ENCODE data around the gene MFSD11.

DNA sequence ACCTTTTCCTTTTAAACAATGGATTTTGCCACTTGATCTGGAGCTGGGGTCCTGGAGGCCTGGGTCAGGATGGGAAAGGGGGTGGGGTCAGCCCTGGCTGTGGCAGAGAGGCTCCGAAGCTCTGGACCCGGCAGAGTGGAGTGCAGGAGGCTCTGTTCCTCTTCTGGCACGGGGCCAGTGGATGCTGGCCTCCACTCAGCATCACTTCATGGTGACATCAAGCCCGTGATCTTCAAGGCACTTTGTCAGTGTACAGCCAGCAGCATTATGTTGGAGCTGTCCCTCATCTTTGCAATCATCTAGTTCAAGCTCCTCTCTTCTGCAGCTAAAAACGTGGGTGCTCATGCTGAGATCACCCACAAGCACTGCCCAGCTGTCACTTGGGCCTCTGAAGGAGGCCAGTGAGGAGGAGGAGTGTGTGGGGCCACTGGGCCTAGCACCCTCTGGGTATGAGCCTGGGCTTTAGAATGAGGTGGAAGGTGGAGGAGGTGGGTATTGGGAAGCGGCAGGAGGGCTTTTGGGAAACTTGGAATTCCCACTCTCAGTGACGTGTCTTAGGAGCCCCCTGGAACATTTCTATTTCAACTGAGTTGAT, 84.4 kb downstream of the MFSD11 start:
- TF ChIP-seq, protein P1, sequence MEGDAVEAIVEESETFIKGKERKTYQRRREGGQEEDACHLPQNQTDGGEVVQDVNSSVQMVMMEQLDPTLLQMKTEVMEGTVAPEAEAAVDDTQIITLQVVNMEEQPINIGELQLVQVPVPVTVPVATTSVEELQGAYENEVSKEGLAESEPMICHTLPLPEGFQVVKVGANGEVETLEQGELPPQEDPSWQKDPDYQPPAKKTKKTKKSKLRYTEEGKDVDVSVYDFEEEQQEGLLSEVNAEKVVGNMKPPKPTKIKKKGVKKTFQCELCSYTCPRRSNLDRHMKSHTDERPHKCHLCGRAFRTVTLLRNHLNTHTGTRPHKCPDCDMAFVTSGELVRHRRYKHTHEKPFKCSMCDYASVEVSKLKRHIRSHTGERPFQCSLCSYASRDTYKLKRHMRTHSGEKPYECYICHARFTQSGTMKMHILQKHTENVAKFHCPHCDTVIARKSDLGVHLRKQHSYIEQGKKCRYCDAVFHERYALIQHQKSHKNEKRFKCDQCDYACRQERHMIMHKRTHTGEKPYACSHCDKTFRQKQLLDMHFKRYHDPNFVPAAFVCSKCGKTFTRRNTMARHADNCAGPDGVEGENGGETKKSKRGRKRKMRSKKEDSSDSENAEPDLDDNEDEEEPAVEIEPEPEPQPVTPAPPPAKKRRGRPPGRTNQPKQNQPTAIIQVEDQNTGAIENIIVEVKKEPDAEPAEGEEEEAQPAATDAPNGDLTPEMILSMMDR (IDR thresholded peaks at IDR 0.05), result no peak
- TF ChIP-seq POLR2A (IDR thresholded peaks at IDR 0.05) (no peak), POLR2AphosphoS5 (IDR thresholded peaks at IDR 0.05) (no peak)
